ENCODE results near the gene SPHKAP. TPM values are rescaled to one million over a fixed set of nuclear protein-coding genes. Genes with fewer than 3 reads are reported as not detected.

SPHKAP gene
- polyA plus RNA-seq, 1 of the 3 experiments (the other 2 are of a cell fraction): not detected

DNA sequence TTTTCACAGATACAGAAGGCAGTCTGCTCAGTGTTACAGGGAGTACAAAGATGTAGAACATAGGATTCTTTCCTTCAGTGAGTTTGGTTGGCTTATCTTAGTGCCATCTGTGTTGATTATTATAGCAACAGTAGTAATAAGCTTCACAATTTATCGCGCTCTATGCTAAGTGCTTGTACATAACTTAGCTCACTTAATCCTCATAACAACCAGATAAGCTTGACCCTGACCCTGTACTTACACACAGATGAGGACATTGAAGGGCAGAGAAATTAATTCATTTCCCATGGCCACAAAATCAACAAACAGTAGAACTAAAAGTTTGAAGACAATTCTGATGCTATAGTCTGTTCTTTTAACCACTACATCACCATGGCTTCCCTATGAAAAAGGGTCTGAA lies 121.8 kb downstream of the SPHKAP start:
- no peak for TF ChIP-seq NRF1 (IDR thresholded peaks at IDR 0.05; ENCODE audit: low read depth, low read length)
- no peak for TF ChIP-seq ELF1 (IDR thresholded peaks at IDR 0.05)
- TF ChIP-seq FOXM1 (IDR thresholded peaks at IDR 0.05; ENCODE audit: low read depth): no peak
- TF ChIP-seq POLR2AphosphoS5 (IDR thresholded peaks at IDR 0.05; ENCODE audit: low read depth, low read length): no peak
- no peak for TF ChIP-seq FOSL2 (IDR thresholded peaks at IDR 0.05; ENCODE audit: borderline replicate concordance, low read depth)
- TF ChIP-seq, protein P1, sequence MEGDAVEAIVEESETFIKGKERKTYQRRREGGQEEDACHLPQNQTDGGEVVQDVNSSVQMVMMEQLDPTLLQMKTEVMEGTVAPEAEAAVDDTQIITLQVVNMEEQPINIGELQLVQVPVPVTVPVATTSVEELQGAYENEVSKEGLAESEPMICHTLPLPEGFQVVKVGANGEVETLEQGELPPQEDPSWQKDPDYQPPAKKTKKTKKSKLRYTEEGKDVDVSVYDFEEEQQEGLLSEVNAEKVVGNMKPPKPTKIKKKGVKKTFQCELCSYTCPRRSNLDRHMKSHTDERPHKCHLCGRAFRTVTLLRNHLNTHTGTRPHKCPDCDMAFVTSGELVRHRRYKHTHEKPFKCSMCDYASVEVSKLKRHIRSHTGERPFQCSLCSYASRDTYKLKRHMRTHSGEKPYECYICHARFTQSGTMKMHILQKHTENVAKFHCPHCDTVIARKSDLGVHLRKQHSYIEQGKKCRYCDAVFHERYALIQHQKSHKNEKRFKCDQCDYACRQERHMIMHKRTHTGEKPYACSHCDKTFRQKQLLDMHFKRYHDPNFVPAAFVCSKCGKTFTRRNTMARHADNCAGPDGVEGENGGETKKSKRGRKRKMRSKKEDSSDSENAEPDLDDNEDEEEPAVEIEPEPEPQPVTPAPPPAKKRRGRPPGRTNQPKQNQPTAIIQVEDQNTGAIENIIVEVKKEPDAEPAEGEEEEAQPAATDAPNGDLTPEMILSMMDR (IDR thresholded peaks at IDR 0.05): no peak
- no peak for TF ChIP-seq CHD2 (IDR thresholded peaks at IDR 0.05; ENCODE audit: low read length, partially characterized antibody)
- TF ChIP-seq FOXJ3 (CRISPR knock-in tag; IDR thresholded peaks at IDR 0.05): no peak
- TF ChIP-seq GABPA (IDR thresholded peaks at IDR 0.05; ENCODE audit: low read depth): no peak
- no peak for TF ChIP-seq MEF2A (IDR thresholded peaks at IDR 0.05; ENCODE audit: borderline replicate concordance, low read depth)
- TF ChIP-seq EP300 (IDR thresholded peaks at IDR 0.05; ENCODE audit: borderline replicate concordance in 1 of 2, low read depth in 1 of 2, low read length in 1 of 2): no peak
- TF ChIP-seq, protein P2, sequence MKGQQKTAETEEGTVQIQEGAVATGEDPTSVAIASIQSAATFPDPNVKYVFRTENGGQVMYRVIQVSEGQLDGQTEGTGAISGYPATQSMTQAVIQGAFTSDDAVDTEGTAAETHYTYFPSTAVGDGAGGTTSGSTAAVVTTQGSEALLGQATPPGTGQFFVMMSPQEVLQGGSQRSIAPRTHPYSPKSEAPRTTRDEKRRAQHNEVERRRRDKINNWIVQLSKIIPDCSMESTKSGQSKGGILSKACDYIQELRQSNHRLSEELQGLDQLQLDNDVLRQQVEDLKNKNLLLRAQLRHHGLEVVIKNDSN (IDR thresholded peaks at IDR 0.05; ENCODE audit: borderline replicate concordance, low read depth): no peak
- H3K27me3 ChIP-seq (ENCODE audit: insufficient read depth): no peaks in the 10 kb centered on the region; the same call in 1 of the 2 replicates
- no peaks in the 10 kb centered on the region for H4K20me1 ChIP-seq (ENCODE audit: insufficient read depth)
- no peaks in the 10 kb centered on the region for H3K9me2 ChIP-seq
- WGBS (ENCODE audit: low lambda C conversion rate): 95% methylated on average over 2 of the region's 2 CpGs
- ChIA-PET POLR2A (no interaction called here), CTCF (no interaction called here)
- peaks cover 0 to 5% of the 10 kb centered on the region in 2 experiments; a peak in 1 of 4 replicates for H3K4me1 ChIP-seq (ENCODE audit: control insufficient read depth in 1 of 2, insufficient read depth in 2 of 2, low read depth in 1 of 2, low read length in 1 of 2)
- H3K79me2 ChIP-seq (ENCODE audit: insufficient read depth): no peaks in the 10 kb centered on the region
- no peaks in the 10 kb centered on the region for H3K36me3 ChIP-seq (replicated peaks in 1 of 2; ENCODE audit: control insufficient read depth in 1 of 2, insufficient read depth in 2 of 2, low read length in 1 of 2)
- no peak overlapping the region for H3K27ac ChIP-seq (ENCODE audit: low read depth in 2 of 2, low read length in 1 of 2)
- H3K9ac ChIP-seq: no peak overlapping the region
- no peak overlapping the region for H3K4me3 ChIP-seq (ENCODE audit: low read depth in 2 of 2, low read length in 1 of 2)
- no peaks in the 10 kb centered on the region for H3K9me3 ChIP-seq
- DNase-seq: no peak
- no peak overlapping the region for H3K4me2 ChIP-seq
- no peaks in the 10 kb centered on the region for H3F3A ChIP-seq (replicated peaks; ENCODE audit: insufficient read depth)
- H2AFZ ChIP-seq (ENCODE audit: low read depth): no peak overlapping the region

DNA sequence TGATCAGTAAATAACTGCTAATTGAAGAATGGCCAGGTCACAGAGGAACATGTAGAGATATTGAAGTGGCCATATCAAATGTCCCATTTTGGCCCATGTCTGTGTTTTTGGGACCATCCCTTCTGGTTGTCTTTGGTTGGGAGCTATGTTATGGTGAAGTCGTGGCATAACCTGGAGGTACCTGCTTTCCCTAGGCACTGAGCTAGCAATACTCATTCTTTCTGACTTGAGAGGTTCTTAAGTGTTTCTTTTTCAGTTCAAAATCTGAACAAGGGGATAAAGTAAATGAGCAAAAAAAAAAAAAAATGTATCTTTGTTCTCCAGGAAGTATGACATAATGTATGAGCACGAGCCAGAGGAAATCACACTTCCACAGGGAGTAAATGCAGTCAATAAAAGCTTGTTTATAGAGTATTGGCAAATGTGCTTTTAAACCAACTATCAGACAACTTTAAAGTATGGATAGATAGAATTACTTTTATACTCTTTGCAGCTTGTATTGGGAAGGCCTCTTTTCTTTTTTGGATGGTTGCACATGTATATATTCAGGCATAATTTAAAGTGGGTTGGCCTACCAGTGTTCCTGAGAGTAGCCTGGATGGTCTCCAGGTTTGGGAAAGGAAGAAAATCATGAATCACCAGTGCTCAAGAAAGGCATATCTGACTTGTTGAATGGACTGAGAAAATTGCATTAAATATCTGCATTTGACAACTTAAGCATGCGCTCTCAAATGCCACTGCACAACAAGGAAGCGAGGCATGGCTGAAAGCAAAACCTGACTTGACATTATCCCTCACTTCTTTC lies 125.0 kb downstream of the SPHKAP start:
- DNase-seq: no peak
- no peaks in the 10 kb centered on the region for H4K20me1 ChIP-seq (ENCODE audit: insufficient read depth)
- POLR2A ChIA-PET: no interaction called here
- WGBS (ENCODE audit: low lambda C conversion rate): 11% methylated on average over 4 of the region's 4 CpGs
- no peaks in the 10 kb centered on the region; the same call in 1 of the 2 replicates for H3K27me3 ChIP-seq (ENCODE audit: insufficient read depth)
- H3K27ac ChIP-seq (ENCODE audit: low read depth in 2 of 2, low read length in 1 of 2): no peak overlapping the region
- H2AFZ ChIP-seq (ENCODE audit: low read depth): no peak overlapping the region
- no peak overlapping the region for H3K4me3 ChIP-seq (ENCODE audit: low read depth in 2 of 2, low read length in 1 of 2)
- H3K36me3 ChIP-seq (replicated peaks in 1 of 2; ENCODE audit: control insufficient read depth in 1 of 2, insufficient read depth in 2 of 2, low read length in 1 of 2): no peaks in the 10 kb centered on the region
- no peak overlapping the region for H3K9ac ChIP-seq
- CTCF ChIA-PET: interaction anchor here (1.7 kb wide), 1 partner anchor 17 kb away, joined by 8 read pairs; no protein-coding TSS in a partner anchor
- H3K4me1 ChIP-seq (ENCODE audit: control insufficient read depth in 1 of 2, insufficient read depth in 2 of 2, low read depth in 1 of 2, low read length in 1 of 2): peaks cover 0 to 5% of the 10 kb centered on the region in 2 experiments; a peak in 1 of 4 replicates
- H3K9me3 ChIP-seq: no peaks in the 10 kb centered on the region
- no peak overlapping the region for H3K4me2 ChIP-seq
- no peaks in the 10 kb centered on the region for H3F3A ChIP-seq (replicated peaks; ENCODE audit: insufficient read depth)
- H3K9me2 ChIP-seq: no peaks in the 10 kb centered on the region
- no peaks in the 10 kb centered on the region for H3K79me2 ChIP-seq (ENCODE audit: insufficient read depth)
- no peak for TF ChIP-seq NRF1 (IDR thresholded peaks at IDR 0.05; ENCODE audit: low read depth, low read length)
- TF ChIP-seq, protein P3, sequence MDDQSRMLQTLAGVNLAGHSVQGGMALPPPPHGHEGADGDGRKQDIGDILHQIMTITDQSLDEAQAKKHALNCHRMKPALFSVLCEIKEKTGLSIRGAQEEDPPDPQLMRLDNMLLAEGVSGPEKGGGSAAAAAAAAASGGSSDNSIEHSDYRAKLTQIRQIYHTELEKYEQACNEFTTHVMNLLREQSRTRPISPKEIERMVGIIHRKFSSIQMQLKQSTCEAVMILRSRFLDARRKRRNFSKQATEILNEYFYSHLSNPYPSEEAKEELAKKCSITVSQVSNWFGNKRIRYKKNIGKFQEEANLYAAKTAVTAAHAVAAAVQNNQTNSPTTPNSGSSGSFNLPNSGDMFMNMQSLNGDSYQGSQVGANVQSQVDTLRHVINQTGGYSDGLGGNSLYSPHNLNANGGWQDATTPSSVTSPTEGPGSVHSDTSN (IDR thresholded peaks at IDR 0.05): no peak
- no peak for TF ChIP-seq SMC3 (IDR thresholded peaks at IDR 0.05; ENCODE audit: low read depth, low read length)
- TF ChIP-seq, protein P2 (IDR thresholded peaks at IDR 0.05; ENCODE audit: borderline replicate concordance, low read depth): no peak
- TF ChIP-seq NFIC (IDR thresholded peaks at IDR 0.05; ENCODE audit: borderline replicate concordance): no peak
- TF ChIP-seq CHD2 (IDR thresholded peaks at IDR 0.05; ENCODE audit: low read length, partially characterized antibody): no peak
- no peak for TF ChIP-seq FOXM1 (IDR thresholded peaks at IDR 0.05; ENCODE audit: low read depth)
- TF ChIP-seq SIN3A (IDR thresholded peaks at IDR 0.05; ENCODE audit: borderline replicate concordance, low read depth, low read length): no peak
- TF ChIP-seq MEF2A (IDR thresholded peaks at IDR 0.05; ENCODE audit: borderline replicate concordance, low read depth): no peak
- TF ChIP-seq RCOR1 (IDR thresholded peaks at IDR 0.05; ENCODE audit: low read length): no peak
- TF ChIP-seq POLR2AphosphoS5 (IDR thresholded peaks at IDR 0.05; ENCODE audit: low read depth, low read length): no peak
- TF ChIP-seq, protein P4, sequence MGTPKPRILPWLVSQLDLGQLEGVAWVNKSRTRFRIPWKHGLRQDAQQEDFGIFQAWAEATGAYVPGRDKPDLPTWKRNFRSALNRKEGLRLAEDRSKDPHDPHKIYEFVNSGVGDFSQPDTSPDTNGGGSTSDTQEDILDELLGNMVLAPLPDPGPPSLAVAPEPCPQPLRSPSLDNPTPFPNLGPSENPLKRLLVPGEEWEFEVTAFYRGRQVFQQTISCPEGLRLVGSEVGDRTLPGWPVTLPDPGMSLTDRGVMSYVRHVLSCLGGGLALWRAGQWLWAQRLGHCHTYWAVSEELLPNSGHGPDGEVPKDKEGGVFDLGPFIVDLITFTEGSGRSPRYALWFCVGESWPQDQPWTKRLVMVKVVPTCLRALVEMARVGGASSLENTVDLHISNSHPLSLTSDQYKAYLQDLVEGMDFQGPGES (IDR thresholded peaks at IDR 0.05; ENCODE audit: low read depth, low read length): no peak
- no peak for TF ChIP-seq TEAD4 (IDR thresholded peaks at IDR 0.05; ENCODE audit: borderline replicate concordance, insufficient read depth)
- TF ChIP-seq GABPA (IDR thresholded peaks at IDR 0.05; ENCODE audit: low read depth): no peak
- TF ChIP-seq FOSL2 (IDR thresholded peaks at IDR 0.05; ENCODE audit: borderline replicate concordance, low read depth): no peak
- no peak for TF ChIP-seq RXRA (IDR thresholded peaks at IDR 0.05; ENCODE audit: borderline replicate concordance, low read depth)
- TF ChIP-seq GATA2 (CRISPR knock-in tag; IDR thresholded peaks at IDR 0.05): no peak
